A673 (cell line): ENCODE measurements around the gene HMOX1.

Source experiments
- EZH2 ChIP-seq: fragments of 200-600 bp; sonication (generic); IDR thresholded peaks from 2 replicates; pipeline ENCODE4 v1.6.1; 2017; ENCODE audit warnings: borderline replicate concordance, low read depth, mild to moderate bottlenecking, mixed read lengths, antibody characterized with exemption, low read length; ENCODE audit not compliant: poor library complexity, severe bottlenecking
- TF ChIP-seq, protein P1 (sequence below): fragments of 300-800, 200-600 bp; sonication (generic); conservative IDR thresholded peaks from 2 replicates; pipeline ENCODE4 v1.5.1; 2017; ENCODE audit warnings: low read depth, mild to moderate bottlenecking, antibody characterized with exemption, low read length, moderate library complexity, mixed read lengths

DNA sequence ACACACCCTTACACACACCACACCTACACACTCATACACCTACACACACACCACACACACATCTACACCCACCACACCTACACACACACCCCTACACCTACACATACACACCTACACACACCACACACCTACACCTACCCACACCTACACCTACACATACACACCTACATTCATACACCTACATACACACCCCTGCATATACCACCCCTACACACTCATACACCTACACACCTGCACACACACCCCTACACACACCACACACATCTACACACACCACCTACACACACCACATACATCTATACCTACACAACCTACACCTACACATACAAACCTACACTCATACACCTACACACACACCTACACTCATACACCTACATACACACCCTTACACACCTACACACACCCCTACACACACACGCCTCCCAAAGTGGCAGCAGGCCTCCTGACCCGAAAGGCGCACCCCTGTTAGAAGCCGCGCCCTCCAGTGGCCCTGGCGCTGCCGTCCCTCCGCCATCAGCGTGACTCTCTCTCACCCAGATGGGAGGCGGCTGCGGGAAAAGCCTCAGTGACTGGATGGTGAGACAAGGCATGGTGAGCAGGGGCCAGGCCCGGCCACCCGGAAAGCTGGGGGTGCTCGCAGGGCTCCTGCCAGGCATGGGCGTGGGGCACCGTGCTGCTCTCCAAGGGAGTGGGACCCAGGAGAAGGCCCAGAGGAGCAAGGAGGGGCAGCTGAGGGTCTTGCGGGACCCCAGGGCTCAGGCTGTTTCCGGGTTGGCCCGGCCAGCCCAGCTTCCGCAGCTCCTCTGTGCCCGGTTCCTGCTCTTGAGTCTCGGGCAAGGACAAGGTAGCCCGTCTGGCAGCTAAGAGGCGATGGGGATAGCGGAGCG, 37.0 kb upstream of the HMOX1 start:
- TF ChIP-seq, protein P1, sequence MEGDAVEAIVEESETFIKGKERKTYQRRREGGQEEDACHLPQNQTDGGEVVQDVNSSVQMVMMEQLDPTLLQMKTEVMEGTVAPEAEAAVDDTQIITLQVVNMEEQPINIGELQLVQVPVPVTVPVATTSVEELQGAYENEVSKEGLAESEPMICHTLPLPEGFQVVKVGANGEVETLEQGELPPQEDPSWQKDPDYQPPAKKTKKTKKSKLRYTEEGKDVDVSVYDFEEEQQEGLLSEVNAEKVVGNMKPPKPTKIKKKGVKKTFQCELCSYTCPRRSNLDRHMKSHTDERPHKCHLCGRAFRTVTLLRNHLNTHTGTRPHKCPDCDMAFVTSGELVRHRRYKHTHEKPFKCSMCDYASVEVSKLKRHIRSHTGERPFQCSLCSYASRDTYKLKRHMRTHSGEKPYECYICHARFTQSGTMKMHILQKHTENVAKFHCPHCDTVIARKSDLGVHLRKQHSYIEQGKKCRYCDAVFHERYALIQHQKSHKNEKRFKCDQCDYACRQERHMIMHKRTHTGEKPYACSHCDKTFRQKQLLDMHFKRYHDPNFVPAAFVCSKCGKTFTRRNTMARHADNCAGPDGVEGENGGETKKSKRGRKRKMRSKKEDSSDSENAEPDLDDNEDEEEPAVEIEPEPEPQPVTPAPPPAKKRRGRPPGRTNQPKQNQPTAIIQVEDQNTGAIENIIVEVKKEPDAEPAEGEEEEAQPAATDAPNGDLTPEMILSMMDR, result no peak
- TF ChIP-seq EZH2, result no peak
